Activated CD4-positive, alpha-beta T cell treated with anti-CD3 and anti-CD28 coated beads for 4 hours (primary cell): Measurements from ENCODE around the gene NAT16.
"Not testable (repeated sequence)": the region's sequence is repeated elsewhere in the genome, so short reads cannot be mapped to it uniquely, and the experiment has no call there.

Experiments
- DNase-seq, 2 donors: peaks; one replicate each; pipeline ENCODE4 v3.0.0-alpha.2; 2020

Gene NAT16

GRCh38 chr7:101125989-101126650 is 54.0 kb downstream of the NAT16 start:
- no peak for DNase-seq

- no peak for DNase-seq
Measured at GRCh38 chr7:101124376-101125056, 55.6 kb downstream of the NAT16 start.

GRCh38 chr7:101123703-101124068 is 56.4 kb downstream of the NAT16 start:
- DNase-seq = no peak

DNA sequence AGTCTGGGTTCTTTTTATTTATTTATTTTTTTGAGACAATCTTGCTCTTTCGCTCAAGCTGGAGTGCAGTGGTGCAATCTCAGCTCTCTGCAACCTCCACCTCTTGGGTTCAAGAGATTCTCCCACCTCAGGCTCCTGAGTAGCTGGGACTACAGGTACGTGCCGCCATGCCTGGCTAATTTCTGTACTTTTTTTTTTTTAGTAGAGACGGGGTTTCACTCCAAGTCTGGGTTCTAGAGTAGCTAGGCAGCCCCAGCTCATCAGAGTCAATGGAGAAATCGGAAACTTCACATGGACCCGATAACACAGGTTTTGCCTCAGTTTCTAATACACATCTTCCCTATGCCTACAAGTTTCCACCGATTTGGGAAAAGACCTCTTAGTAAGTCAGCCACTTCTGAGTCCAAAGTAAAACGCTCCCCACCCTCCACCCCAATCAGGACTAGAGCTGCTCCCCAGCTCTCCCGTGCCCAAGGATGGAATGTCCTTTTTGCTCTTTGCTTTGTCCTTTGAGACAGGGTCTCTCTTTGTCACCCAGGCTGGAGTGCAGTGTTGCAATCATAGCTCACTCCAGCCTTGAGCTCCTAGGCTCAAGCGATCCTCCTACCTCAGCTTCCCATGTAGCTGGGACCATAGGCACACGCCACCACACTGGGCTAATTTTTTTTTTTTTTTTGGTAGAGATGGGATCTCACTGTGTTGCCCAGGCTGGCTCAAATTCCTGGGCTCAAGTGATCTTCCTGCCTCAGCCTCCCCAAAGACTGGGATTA is 57.0 kb downstream of the NAT16 start:
- no peak for DNase-seq

DNA sequence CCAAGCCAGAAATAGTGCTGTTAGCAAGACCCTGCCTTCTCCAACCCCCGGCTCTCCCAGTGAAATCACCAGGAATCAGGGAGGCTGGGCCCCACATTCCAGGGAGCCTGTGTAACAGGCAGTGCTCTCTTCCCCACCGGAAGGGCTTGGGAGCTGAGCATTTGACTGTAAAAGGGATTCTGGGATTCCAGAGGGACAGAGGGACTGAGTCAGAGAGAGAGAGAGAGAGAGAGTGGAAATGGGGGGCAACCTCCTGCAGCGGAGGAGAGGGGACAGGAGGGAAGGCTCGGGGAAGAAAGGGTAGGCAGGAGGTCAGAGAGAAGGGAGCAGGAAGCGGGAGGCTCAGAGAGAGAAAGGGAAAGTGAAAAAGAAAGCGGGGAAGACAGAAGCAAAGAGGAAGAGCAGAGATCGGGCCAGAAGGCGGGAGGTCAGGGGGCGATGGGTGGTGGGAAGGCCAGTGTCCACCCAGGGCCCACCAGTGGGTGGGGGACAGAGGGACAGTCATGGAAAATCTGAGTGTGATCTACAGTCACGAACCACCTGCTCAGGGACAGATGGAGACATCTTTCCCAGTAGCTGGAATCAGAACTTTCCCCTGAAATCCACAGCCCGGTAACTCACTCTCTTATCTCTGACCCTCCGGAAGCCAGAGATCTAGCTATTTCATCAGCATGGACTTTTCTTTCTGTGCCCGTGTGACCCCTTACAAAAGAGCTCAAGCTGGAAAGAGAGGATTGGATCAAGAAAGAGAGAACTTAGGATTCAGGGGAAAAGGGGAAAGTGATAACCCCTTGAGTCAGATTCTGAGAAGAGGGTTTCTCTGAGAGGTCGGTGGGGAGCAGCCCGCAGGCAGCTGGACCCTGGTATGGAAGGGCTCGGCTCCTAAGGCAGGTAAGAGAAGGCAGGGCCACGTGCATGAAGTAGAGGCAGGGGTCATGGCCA is 57.8 kb downstream of the NAT16 start:
- no peak for DNase-seq

DNA sequence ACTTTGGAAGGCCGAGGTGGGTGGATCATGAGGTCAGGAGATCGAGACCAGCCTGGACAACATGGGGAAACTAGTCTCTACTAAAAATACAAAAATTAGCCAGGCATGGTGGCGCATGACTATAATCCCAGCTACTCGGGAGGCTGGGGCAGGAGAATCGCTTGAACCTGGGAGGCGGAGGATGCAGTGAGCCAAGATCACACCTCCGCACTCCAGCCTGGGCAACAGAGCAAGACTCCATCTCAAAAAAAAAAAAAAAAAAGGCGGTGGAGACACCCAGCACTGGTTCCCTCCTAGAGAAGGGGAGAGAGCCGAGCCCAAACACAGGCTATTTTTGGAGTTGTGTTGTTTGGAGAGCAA is 58.5 kb downstream of the NAT16 start:
- not testable (repeated sequence) for DNase-seq
